Measurements from ENCODE around the gene CENPX.

The CENPX gene

GRCh38 chr17:82015311-82015971 lies 7.2 kb downstream of the CENPX start:
- H3K27ac ChIP-seq: no peak overlapping the region
- no peak for TF ChIP-seq CTCF (conservative IDR thresholded peaks at IDR 0.05)

DNA sequence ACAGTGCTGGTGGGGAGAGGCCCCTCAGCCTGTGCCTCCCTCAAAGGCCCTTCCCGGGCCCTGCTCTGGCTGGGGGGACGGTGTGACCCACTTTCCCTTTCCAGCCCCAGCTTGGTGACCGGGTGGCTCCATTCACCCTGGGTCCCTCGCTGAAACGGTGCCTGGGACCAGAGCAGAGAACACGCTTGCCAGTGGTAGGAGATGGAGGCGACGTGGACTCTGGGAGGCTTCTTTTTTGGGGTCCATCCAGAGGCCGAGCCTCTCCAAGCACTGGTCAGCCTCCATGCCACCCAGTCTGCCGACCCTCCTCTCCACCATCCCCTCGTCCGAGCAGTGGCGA lies 7.7 kb downstream of the CENPX start:
- no peak for TF ChIP-seq CTCF (conservative IDR thresholded peaks at IDR 0.05)

DNA sequence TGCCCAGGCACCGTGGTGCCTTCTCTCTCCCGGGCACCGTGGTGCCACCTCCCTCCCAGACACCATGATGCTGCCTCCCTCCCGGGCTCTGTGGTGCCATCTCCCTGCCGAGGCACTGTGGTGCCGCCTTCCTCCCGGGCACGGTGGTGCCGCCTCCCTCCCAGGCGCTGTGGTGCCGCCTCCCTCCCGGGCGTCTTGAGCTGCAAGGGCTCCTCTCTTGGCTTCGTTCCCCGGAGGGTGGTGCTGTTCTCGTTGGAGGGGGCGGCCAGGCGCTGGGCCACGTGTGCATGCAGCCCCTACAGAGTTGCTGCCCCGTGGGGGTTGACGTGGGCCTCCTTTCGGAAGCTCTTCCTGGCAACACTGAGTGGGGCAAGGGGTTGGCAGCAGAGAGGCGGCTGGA lies 8.2 kb downstream of the CENPX start:
- TF ChIP-seq CTCF (conservative IDR thresholded peaks at IDR 0.05): no peak
- no peak overlapping the region for H3K27ac ChIP-seq

More for the DNA sequence above, 7.7 kb downstream of the CENPX start:
- no peak overlapping the region for H3K27ac ChIP-seq

GRCh38 chr17:82013772-82014321 lies 8.8 kb downstream of the CENPX start:
- TF ChIP-seq CTCF (conservative IDR thresholded peaks at IDR 0.05): no peak
- H3K27ac ChIP-seq: no peak overlapping the region

- no peak for TF ChIP-seq CTCF (conservative IDR thresholded peaks at IDR 0.05)
- no peak overlapping the region for H3K27ac ChIP-seq
Measured at GRCh38 chr17:82013341-82013740, 9.3 kb downstream of the CENPX start.

DNA sequence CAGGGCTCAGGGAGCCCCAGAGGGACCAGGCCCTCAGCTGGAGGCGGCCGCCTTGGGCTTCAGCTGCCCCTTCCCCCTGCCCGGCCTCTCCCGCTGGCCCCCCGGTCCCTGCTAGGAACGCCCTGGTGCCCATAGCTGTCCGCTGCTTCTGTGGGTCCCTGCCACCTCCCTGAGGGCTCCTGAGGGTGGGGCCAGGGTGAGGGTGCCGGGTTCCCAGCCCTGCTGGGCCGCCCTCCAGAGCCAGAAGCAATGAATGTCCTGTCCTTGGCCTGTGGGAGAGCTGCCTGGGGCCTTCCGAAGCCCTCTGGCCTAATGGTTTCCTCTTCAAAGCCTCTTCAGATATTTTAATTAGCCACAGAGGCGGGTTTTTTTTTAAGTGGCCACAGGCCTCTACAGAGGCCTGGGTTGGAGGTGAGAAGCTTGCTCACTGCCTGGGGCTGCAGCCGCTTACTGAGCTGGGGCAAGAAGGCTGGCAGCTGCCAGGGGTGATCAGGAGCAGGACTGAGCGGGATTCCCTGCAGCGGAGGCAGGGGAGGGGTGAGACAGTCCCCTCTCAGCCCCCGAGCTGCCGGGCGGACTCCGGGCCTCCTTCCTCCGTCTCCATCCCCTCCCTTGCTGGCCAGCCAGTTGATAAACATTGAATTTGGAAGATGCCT lies 9.9 kb downstream of the CENPX start:
- TF ChIP-seq CTCF (conservative IDR thresholded peaks at IDR 0.05): no peak
- H3K27ac ChIP-seq: no peak overlapping the region

- H3K27ac ChIP-seq: no peak overlapping the region
- no peak for TF ChIP-seq CTCF (conservative IDR thresholded peaks at IDR 0.05)
Measured at GRCh38 chr17:82012261-82012639, 10.4 kb downstream of the CENPX start.

Measured in VCaP (cell line).